ENCODE results near the gene BRAF.

DNA sequence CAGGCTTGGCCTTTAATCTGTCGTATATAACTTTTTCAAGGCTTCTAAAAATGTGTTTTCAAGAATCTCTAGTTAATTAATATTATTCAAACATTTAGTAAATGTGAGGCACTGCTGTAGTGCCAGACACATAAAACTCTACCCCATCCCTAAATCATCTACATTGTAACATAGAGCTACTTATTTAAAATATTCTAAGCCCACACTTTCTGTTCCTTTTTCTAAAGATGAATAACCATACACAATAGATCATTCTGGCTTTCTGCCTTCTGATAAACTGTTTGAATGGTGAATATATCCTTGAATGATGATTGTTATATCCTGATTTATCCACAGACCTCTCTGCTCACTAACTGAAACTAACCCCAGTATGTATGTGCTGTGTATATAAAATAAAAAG lies 41.4 kb downstream of the BRAF start:
- TF ChIP-seq, protein P1, sequence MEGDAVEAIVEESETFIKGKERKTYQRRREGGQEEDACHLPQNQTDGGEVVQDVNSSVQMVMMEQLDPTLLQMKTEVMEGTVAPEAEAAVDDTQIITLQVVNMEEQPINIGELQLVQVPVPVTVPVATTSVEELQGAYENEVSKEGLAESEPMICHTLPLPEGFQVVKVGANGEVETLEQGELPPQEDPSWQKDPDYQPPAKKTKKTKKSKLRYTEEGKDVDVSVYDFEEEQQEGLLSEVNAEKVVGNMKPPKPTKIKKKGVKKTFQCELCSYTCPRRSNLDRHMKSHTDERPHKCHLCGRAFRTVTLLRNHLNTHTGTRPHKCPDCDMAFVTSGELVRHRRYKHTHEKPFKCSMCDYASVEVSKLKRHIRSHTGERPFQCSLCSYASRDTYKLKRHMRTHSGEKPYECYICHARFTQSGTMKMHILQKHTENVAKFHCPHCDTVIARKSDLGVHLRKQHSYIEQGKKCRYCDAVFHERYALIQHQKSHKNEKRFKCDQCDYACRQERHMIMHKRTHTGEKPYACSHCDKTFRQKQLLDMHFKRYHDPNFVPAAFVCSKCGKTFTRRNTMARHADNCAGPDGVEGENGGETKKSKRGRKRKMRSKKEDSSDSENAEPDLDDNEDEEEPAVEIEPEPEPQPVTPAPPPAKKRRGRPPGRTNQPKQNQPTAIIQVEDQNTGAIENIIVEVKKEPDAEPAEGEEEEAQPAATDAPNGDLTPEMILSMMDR (IDR thresholded peaks at IDR 0.05), result no peak
- TF ChIP-seq POLR2A (IDR thresholded peaks at IDR 0.05), result no peak

Measured in prostate gland (tissue), 2 donors.